GM18526 (cell line): Measurements from ENCODE around the gene TPRN.
A peak's percentile ranks its signal among the peaks of the same experiment; 100 is the strongest.

Source experiments
- POLR2A ChIP-seq: IDR thresholded peaks from 3 replicates; pipeline ENCODE4 v1.6.1; 2011; ENCODE audit not compliant: insufficient read length; ENCODE audit errors: extremely low read depth

Gene TPRN

DNA sequence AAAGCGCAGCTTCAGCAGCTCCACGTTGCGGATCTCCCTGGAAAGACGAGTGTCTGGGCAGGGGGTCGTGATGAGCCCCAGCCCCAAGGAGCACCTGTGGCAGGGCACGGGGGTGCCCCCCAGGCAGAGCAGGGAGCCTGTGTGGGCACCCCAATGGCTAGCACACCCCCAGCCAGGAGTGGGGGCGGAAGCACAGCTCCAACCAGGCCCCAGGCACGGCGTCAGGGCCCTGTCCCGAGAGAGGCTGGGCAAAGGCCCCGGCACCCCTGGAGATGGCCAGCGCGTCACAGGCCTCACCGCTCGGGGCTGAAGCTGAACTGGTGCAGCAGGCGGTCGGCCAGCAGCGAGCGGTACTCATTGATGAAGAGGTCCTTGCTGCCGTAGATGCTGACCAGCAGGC, 20.1 kb downstream of the TPRN start:
- TF ChIP-seq POLR2A: no peak

- no peak for TF ChIP-seq POLR2A
Observed at GRCh38 chr9:137179761-137180160, 20.8 kb downstream of the TPRN start.

- no peak for TF ChIP-seq POLR2A
Observed at GRCh38 chr9:137178939-137179630, 21.5 kb downstream of the TPRN start.

GRCh38 chr9:137178201-137178938, 22.2 kb downstream of the TPRN start:
- TF ChIP-seq POLR2A: no peak

DNA sequence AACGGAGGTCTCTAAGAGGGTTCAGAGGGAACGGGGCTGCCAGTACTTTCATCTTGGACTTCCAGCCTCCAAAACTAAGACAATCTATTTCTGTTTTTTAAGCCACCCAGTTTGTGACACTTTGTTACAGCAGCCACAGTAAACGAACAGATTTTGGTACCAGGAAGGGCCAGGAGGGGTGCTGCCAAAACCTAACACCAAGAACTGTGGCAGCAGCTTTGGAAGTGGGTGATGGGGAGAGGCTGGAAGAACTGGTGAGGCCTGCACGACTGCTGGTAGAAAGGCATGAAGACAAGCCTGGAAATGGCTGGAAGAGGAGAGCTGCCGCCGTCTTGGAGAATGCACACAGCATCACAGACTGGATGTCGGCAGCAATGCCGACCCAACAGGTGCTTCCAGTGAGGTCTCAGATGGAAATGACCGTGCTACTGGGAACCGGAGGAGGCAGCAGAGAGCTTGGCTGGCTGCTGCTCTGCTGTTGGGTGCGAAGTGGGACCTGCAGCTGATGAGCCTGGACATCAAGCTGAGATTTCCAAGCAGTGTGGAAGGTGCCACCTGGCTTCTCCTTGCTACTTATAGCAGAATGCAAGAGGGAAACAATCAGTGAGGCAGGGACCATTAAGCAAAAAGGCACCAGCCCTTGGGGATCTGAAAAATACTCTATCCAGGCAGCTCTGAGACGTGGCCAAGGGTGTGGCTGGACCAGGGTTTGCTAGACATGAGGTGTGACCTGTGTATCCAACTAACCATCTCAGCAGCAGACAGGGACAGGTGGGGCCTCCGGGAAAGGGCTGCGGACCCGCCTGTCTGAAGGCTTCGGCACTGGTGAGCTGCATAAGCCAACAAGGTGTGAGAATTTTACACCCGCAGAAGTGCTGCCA, 24.0 kb downstream of the TPRN start:
- no peak for TF ChIP-seq POLR2A

- no peak for TF ChIP-seq POLR2A
Observed at GRCh38 chr9:137175345-137175961, 25.1 kb downstream of the TPRN start.

DNA sequence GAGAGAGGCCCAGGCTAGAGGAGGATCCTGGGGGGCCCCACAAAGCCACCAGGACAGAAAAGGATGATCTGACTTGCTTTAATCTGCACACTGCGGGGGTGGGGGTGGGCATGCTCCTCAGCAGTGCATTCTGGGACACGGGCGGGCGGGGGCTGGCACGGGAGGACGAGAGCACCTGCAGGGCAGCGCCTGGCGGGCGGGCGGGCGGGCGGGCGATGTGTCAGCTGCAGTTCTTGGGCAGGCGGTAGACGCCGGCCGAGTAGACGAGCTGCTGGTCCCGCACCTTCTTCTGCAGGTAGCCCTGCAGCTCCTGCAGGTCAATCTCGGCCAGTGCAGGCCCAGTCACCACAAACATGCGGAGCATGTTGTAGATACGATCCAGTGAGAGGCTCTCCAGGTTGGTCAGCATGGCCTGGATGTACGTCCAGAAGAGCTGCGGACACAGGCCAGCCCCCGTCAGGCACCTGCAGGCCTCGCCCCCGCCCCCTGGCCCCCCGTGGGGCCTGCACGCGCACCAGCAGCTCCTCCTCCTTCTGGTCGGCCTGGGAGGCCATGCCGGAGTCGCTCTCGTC, 25.7 kb downstream of the TPRN start:
- no peak for TF ChIP-seq POLR2A

DNA sequence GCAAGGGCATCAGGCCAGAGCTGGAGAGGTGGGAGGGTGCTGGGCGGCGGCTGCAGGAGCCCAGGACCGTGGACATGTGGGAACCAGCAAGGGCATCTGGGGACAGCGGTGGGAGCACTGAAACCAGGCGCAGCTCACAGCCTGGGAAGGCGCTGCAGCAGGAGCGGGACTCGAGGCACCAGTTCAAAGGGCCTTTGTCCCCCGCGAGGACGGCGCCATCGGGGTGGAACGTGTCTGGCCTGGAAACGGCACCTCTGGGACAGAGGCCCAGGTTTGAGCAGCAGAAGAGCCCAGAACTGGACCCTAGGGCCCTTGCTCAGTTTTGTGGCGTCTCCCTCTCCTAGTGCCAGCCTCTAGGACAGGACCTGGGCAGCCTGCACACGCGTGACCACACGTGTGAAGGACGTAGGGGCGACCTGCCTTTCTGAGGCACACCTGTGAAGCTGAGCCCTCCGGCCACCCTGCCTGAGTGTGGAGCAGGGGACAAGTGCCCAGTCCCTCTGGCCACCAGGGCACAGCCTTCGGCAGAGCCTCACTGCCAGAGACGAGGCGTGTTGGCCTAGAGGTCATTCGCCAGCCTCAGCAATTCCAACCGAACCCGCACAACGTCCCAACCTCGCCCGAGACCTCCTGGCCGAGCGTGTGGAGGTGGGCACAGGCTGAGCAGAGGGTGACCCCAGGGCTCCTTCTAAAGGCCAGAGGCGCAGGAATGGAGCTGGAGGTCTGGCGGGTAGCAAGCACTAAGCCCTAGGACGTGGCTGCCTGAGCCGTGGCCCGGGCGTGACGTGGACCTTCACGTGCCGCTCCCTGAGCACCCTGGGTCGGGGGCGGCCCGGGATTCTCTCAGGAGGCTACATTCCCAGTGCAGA, 26.5 kb downstream of the TPRN start:
- TF ChIP-seq POLR2A: peak; percentile 17

DNA sequence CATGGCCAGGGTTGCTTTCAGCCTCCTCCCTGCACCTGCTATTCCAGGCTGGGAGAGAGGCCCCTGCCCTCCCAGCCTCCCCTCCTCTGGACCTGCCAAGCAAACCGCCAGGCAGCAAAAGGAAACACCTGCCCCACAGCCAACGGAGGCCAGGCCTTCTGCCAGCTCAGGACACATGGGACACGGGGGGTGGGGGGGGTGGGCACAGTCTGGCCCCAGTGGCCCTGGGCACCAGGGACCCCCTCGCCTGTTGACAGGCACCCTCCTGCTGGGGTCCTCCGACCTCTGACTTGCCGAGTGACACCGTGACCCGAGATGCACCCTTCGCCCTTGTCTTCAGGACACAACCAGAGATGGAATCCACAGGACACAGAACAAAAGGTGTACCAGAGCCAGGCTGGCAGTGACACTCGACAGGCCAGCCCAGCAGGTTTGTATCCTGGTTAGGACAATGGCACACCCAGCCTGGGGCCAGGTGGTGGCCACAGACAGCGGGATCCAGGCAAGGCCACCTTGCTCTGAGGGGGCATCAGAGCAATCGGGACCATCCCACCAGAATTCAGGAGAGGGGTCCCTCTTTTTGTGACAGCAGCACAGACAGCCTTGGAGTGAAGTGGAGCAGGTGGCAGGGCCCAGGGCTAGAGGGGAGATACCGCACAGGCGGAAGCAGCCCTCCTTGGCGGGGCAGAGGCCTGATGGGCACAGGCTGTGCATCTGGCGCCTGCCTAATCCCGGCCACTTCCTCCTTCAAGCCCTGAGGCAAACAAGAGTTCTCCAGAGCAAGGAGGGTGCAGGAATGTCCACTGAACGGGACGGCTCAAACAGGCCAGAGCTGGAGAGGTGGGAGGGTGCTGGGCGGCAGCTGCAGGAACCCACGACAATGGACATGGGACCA, 27.4 kb downstream of the TPRN start:
- TF ChIP-seq POLR2A: no peak

DNA sequence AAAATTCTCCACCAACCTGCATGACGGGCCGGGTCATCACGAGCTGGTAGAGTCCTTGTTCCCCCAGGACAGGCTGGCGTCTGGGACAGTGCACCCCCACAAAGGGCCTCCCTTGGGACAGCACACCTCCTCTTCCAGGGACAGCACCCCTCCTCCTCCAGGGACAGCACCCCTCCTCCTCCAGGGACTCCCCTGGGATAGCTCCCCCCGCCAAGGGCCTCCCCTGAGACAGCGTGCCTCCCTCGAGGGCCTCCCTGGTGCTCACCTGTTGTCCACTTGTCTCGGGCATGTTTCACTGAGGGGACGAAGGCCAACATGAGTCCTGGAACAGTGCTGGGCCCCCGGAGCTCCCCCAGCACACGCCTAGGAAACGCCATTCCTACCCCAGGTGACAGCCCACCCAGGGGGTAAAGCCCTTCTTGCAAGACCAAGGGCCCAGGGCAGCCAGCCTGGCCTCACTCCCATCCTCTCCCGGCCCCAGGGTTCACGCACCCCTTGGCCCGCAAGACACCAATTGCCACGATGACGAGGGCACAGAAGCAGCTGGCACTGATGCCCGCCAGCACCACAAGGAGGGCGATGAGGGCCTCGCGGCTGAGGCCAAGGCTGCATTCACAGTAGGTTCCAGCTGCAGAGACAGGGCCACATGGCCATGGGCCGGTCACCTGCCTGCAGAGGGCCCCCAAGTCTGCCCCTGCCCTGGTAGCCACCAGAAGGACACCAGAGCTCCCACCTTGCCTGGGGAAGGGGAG, 29.2 kb downstream of the TPRN start:
- no peak for TF ChIP-seq POLR2A

GRCh38 chr9:137170486-137171148, 29.9 kb downstream of the TPRN start:
- TF ChIP-seq POLR2A: no peak

DNA sequence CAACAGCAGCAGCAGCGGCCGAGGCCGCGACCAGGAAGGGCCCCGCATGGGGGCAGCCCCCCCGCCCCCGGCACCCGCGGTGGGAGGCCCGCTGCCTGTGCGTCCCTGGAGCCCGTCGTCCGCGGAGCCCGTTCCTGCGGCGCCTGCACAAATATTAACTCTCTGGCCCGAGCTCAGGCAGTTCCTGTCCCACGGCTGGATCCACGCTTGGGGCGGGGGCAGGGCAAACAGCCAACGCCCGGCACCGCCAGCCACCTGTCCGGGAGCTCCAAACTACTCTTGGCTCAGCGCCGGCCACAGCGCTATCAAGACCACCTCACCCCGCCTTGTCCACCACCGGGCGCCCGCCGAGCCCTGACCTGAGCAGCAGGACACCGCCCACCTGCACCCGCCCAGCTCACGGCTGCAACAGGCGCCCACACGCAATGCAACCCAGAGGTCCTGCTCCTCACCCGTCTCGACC, 30.6 kb downstream of the TPRN start, which contains the start of gene LRRC26:
LRRC26 (minus strand) TSS at position 156 of the 463 bp plus-strand sequence; CDS start at position 48, 108 bp downstream.
- no peak for TF ChIP-seq POLR2A
